Activated naive CD8-positive, alpha-beta T cell treated with anti-CD3 and anti-CD28 coated beads for 36 hours (primary cell): ENCODE data around the gene HORMAD2. TPM values are rescaled to one million over a fixed set of nuclear protein-coding genes. Genes with fewer than 3 reads are reported as not detected.

Source experiments
- DNase-seq: peaks from one replicate; pipeline ENCODE4 v3.0.0; 2021
- H3K27ac Mint-ChIP-seq: one replicate; pipeline ENCODE4 v1.8.0; 2022; ENCODE audit warnings: mild to moderate bottlenecking, moderate library complexity, mixed read lengths
- H3K27me3 Mint-ChIP-seq: one replicate; pipeline ENCODE4 v1.8.0; 2022; ENCODE audit warnings: mild to moderate bottlenecking, mixed read lengths
- H3K36me3 Mint-ChIP-seq: one replicate; pipeline ENCODE4 v1.8.0; 2021; ENCODE audit warnings: mild to moderate bottlenecking, mixed read lengths
- H3K4me1 Mint-ChIP-seq: one replicate; pipeline ENCODE4 v1.8.0; 2021; ENCODE audit warnings: mixed read lengths
- H3K4me3 Mint-ChIP-seq: one replicate; pipeline ENCODE4 v1.8.0; 2022; ENCODE audit warnings: mild to moderate bottlenecking, moderate library complexity, mixed read lengths
- H3K9me3 Mint-ChIP-seq: one replicate; pipeline ENCODE4 v1.8.0; 2022; ENCODE audit warnings: mixed read lengths
- total RNA-seq, 2 experiments: library from RNA; stranded (reverse); gene quantifications; one replicate each; pipeline ENCODE4 v1.2.3, GENCODE V29; 2021

The HORMAD2 gene
- total RNA-seq: not detected

GRCh38 chr22:30079952-30080533 is at the start of gene HORMAD2:
HORMAD2 (plus strand) TSS chr22:30080464; CDS start chr22:30093953, 13,489 bp downstream.
- Mint-ChIP-seq H3K9me3 (no peaks in the 10 kb centered on the region), H3K27me3 (peaks cover 47% of the 10 kb centered on the region), H3K36me3 (no peaks in the 10 kb centered on the region), H3K4me1 (peaks cover 19% of the 10 kb centered on the region), H3K4me3 (no peak within 1 kb of the TSS), H3K27ac (no peak within 1 kb of the TSS)
- no peak for DNase-seq

- Mint-ChIP-seq H3K27ac (no peak overlapping the region), H3K36me3 (no peaks in the 10 kb centered on the region), H3K4me3 (no peak overlapping the region), H3K4me1 (no peaks in the 10 kb centered on the region), H3K27me3 (no peaks in the 10 kb centered on the region), H3K9me3 (no peaks in the 10 kb centered on the region)
- no peak for DNase-seq
These were observed 48.9 kb upstream of the HORMAD2 start for GRCh38 chr22:30031328-30031727.

- Mint-ChIP-seq H3K27ac (no peak overlapping the region), H3K4me1 (no peaks in the 10 kb centered on the region), H3K36me3 (no peaks in the 10 kb centered on the region), H3K9me3 (no peaks in the 10 kb centered on the region), H3K4me3 (no peak overlapping the region), H3K27me3 (no peaks in the 10 kb centered on the region)
- DNase-seq: no peak
These were observed 48.4 kb upstream of the HORMAD2 start for GRCh38 chr22:30031764-30032455.

GRCh38 chr22:30033137-30033536 is 47.1 kb upstream of the HORMAD2 start:
- no peak overlapping the region for H3K4me3 Mint-ChIP-seq
- DNase-seq: no peak
- no peak overlapping the region for H3K27ac Mint-ChIP-seq
- no peaks in the 10 kb centered on the region for H3K36me3 Mint-ChIP-seq
- H3K4me1 Mint-ChIP-seq: no peaks in the 10 kb centered on the region
- no peaks in the 10 kb centered on the region for H3K9me3 Mint-ChIP-seq
- no peaks in the 10 kb centered on the region for H3K27me3 Mint-ChIP-seq

GRCh38 chr22:30033901-30034300 is 46.4 kb upstream of the HORMAD2 start:
- no peaks in the 10 kb centered on the region for H3K4me1 Mint-ChIP-seq
- H3K36me3 Mint-ChIP-seq: no peaks in the 10 kb centered on the region
- no peaks in the 10 kb centered on the region for H3K9me3 Mint-ChIP-seq
- no peak overlapping the region for H3K4me3 Mint-ChIP-seq
- no peaks in the 10 kb centered on the region for H3K27me3 Mint-ChIP-seq
- H3K27ac Mint-ChIP-seq: no peak overlapping the region
- no peak for DNase-seq

- Mint-ChIP-seq H3K27ac (no peak overlapping the region), H3K27me3 (no peaks in the 10 kb centered on the region), H3K36me3 (no peaks in the 10 kb centered on the region), H3K9me3 (no peaks in the 10 kb centered on the region), H3K4me1 (no peaks in the 10 kb centered on the region), H3K4me3 (no peak overlapping the region)
- no peak for DNase-seq
These were observed 43.6 kb upstream of the HORMAD2 start for GRCh38 chr22:30036656-30037055.

- Mint-ChIP-seq H3K27me3 (no peaks in the 10 kb centered on the region), H3K4me3 (no peak overlapping the region), H3K4me1 (no peaks in the 10 kb centered on the region), H3K27ac (no peak overlapping the region), H3K9me3 (no peaks in the 10 kb centered on the region), H3K36me3 (no peaks in the 10 kb centered on the region)
- DNase-seq: no peak
These were observed 42.0 kb upstream of the HORMAD2 start for GRCh38 chr22:30038219-30038618.

GRCh38 chr22:30040499-30041260 is 39.6 kb upstream of the HORMAD2 start:
- Mint-ChIP-seq H3K27me3 (no peaks in the 10 kb centered on the region), H3K27ac (no peak overlapping the region), H3K36me3 (no peaks in the 10 kb centered on the region), H3K4me3 (no peak overlapping the region), H3K9me3 (no peaks in the 10 kb centered on the region), H3K4me1 (no peaks in the 10 kb centered on the region)
- no peak for DNase-seq

- Mint-ChIP-seq H3K4me3 (no peak overlapping the region), H3K9me3 (no peaks in the 10 kb centered on the region), H3K36me3 (no peaks in the 10 kb centered on the region), H3K4me1 (no peaks in the 10 kb centered on the region), H3K27ac (no peak overlapping the region), H3K27me3 (no peaks in the 10 kb centered on the region)
- no peak for DNase-seq
These were observed 38.8 kb upstream of the HORMAD2 start for GRCh38 chr22:30041475-30041874.

- no peak for DNase-seq
- H3K4me1 Mint-ChIP-seq: no peaks in the 10 kb centered on the region
- H3K27ac Mint-ChIP-seq: no peak overlapping the region
- H3K9me3 Mint-ChIP-seq: no peaks in the 10 kb centered on the region
- no peaks in the 10 kb centered on the region for H3K27me3 Mint-ChIP-seq
- H3K36me3 Mint-ChIP-seq: no peaks in the 10 kb centered on the region
- no peak overlapping the region for H3K4me3 Mint-ChIP-seq
These were observed 38.4 kb upstream of the HORMAD2 start for GRCh38 chr22:30041881-30042280.

- no peaks in the 10 kb centered on the region for H3K27me3 Mint-ChIP-seq
- no peak overlapping the region for H3K4me3 Mint-ChIP-seq
- H3K4me1 Mint-ChIP-seq: peaks cover 2% of the 10 kb centered on the region
- no peak overlapping the region for H3K27ac Mint-ChIP-seq
- no peak for DNase-seq
- no peaks in the 10 kb centered on the region for H3K9me3 Mint-ChIP-seq
- no peaks in the 10 kb centered on the region for H3K36me3 Mint-ChIP-seq
These were observed 37.1 kb upstream of the HORMAD2 start for GRCh38 chr22:30043161-30043560.

GRCh38 chr22:30044369-30044768 is 35.9 kb upstream of the HORMAD2 start:
- Mint-ChIP-seq H3K9me3 (no peaks in the 10 kb centered on the region), H3K4me3 (no peak overlapping the region), H3K36me3 (no peaks in the 10 kb centered on the region), H3K27me3 (no peaks in the 10 kb centered on the region), H3K4me1 (peaks cover 2% of the 10 kb centered on the region), H3K27ac (no peak overlapping the region)
- no peak for DNase-seq

- H3K4me1 Mint-ChIP-seq: peaks cover 2% of the 10 kb centered on the region
- H3K27me3 Mint-ChIP-seq: no peaks in the 10 kb centered on the region
- no peak overlapping the region for H3K27ac Mint-ChIP-seq
- no peaks in the 10 kb centered on the region for H3K9me3 Mint-ChIP-seq
- no peak overlapping the region for H3K4me3 Mint-ChIP-seq
- DNase-seq: no peak
- H3K36me3 Mint-ChIP-seq: no peaks in the 10 kb centered on the region
These were observed 35.3 kb upstream of the HORMAD2 start for GRCh38 chr22:30044881-30045493.

- peaks cover 2% of the 10 kb centered on the region for H3K4me1 Mint-ChIP-seq
- H3K27me3 Mint-ChIP-seq: no peaks in the 10 kb centered on the region
- H3K36me3 Mint-ChIP-seq: no peaks in the 10 kb centered on the region
- DNase-seq: no peak
- no peaks in the 10 kb centered on the region for H3K9me3 Mint-ChIP-seq
- H3K4me3 Mint-ChIP-seq: no peak overlapping the region
- no peak overlapping the region for H3K27ac Mint-ChIP-seq
These were observed 34.8 kb upstream of the HORMAD2 start for GRCh38 chr22:30045494-30045887.

- Mint-ChIP-seq H3K4me3 (no peak overlapping the region), H3K27me3 (no peaks in the 10 kb centered on the region), H3K4me1 (peaks cover 2% of the 10 kb centered on the region), H3K36me3 (no peaks in the 10 kb centered on the region), H3K9me3 (no peaks in the 10 kb centered on the region), H3K27ac (no peak overlapping the region)
- DNase-seq: no peak
These were observed 34.2 kb upstream of the HORMAD2 start for GRCh38 chr22:30045901-30046715.
